Mesenchymal stem cell (in vitro differentiated cells and primary cell): Measurements from ENCODE around the gene HEPHL1.

Experiments used
- DNase-seq: peaks from one replicate; pipeline ENCODE4 v3.0.0-alpha.2; 2013
- H2AFZ ChIP-seq: one replicate; pipeline ENCODE4 v1.6.1; 2013; ENCODE audit warnings: low read depth, mild to moderate bottlenecking, control low read depth, inconsistent platforms, low read length, moderate library complexity
- H2AK5ac ChIP-seq: 2 replicates; pipeline ENCODE4 v1.6.1; 2013; ENCODE audit warnings: low read length, moderate library complexity, mild to moderate bottlenecking, inconsistent platforms; ENCODE audit not compliant: severe bottlenecking
- H2BK120ac ChIP-seq: one replicate; pipeline ENCODE4 v1.6.1; 2013; ENCODE audit warnings: low read depth, mild to moderate bottlenecking, inconsistent platforms, low read length, moderate library complexity
- H2BK12ac ChIP-seq, 2 experiments: one replicate each; pipeline ENCODE4 v1.6.1; 2013; ENCODE audit warnings: inconsistent platforms in 2 of 2, low read length in 2 of 2, mild to moderate bottlenecking in 2 of 2, moderate library complexity in 2 of 2, control low read depth in 1 of 2
- H2BK15ac ChIP-seq: one replicate; pipeline ENCODE4 v1.6.1; 2013; ENCODE audit warnings: mild to moderate bottlenecking, low read depth, inconsistent platforms; ENCODE audit not compliant: poor library complexity, severe bottlenecking
- H2BK5ac ChIP-seq: 2 replicates; pipeline ENCODE4 v1.6.1; 2013; ENCODE audit warnings: low read depth, mild to moderate bottlenecking, low read length, control low read depth, inconsistent platforms; ENCODE audit not compliant: poor library complexity, severe bottlenecking
- H3K14ac ChIP-seq, 2 experiments: one replicate each; pipeline ENCODE4 v1.6.1; 2013; ENCODE audit warnings: inconsistent platforms in 2 of 2, low read length in 2 of 2, control low read depth in 1 of 2, mild to moderate bottlenecking in 1 of 2, moderate library complexity in 1 of 2
- H3K18ac ChIP-seq, 2 experiments: one replicate each; pipeline ENCODE4 v1.6.1; 2013; ENCODE audit warnings: inconsistent platforms in 2 of 2, low read length in 2 of 2, control low read depth in 1 of 2, low read depth in 1 of 2, mild to moderate bottlenecking in 1 of 2
- H3K23ac ChIP-seq, 2 experiments: one replicate each; pipeline ENCODE4 v1.6.1; 2013; ENCODE audit warnings: inconsistent platforms in 2 of 2, low read length in 2 of 2, mild to moderate bottlenecking in 2 of 2, moderate library complexity in 2 of 2, control low read depth in 1 of 2
- H3K27ac ChIP-seq: 2 replicates; pipeline ENCODE4 v1.5.1; 2013; ENCODE audit warnings: mild to moderate bottlenecking, moderate library complexity, low read length, control low read depth, inconsistent platforms; ENCODE audit not compliant: poor library complexity, severe bottlenecking
- H3K27me3 ChIP-seq, 2 experiments: 2 replicates each; pipeline versions ENCODE4 v1.6.1 to v1.7.0; 2013; ENCODE audit warnings: low read length in 2 of 2, mild to moderate bottlenecking in 2 of 2, moderate library complexity in 2 of 2, control low read depth in 1 of 2, inconsistent platforms in 1 of 2; ENCODE audit not compliant: control insufficient read depth in 1 of 2, insufficient read depth in 1 of 2
- H3K36me3 ChIP-seq, 2 experiments: 2 replicates each; pipeline versions ENCODE4 v1.6.1 to v1.7.0; 2013; ENCODE audit warnings: low read length in 2 of 2, control low read depth in 1 of 2, inconsistent platforms in 1 of 2, low read depth in 1 of 2, mild to moderate bottlenecking in 1 of 2; ENCODE audit not compliant: insufficient read depth in 2 of 2, control insufficient read depth in 1 of 2
- H3K4ac ChIP-seq, 2 experiments: one replicate each; pipeline ENCODE4 v1.6.1; 2013; ENCODE audit warnings: inconsistent platforms in 2 of 2, low read length in 2 of 2, mild to moderate bottlenecking in 2 of 2, moderate library complexity in 2 of 2, control low read depth in 1 of 2, low read depth in 1 of 2
- H3K4me1 ChIP-seq: 2 replicates; pipeline ENCODE4 v1.6.1; 2013; ENCODE audit warnings: low read depth, low read length, control low read depth; ENCODE audit not compliant: control insufficient read depth, insufficient read depth
- H3K4me2 ChIP-seq: 2 replicates; pipeline ENCODE4 v1.6.1; 2013; ENCODE audit warnings: low read length, mild to moderate bottlenecking, inconsistent platforms; ENCODE audit not compliant: poor library complexity, severe bottlenecking
- H3K4me3 ChIP-seq, 2 experiments: 2 replicates each; pipeline versions ENCODE4 v1.5.1 to v1.7.0; 2013; ENCODE audit warnings: low read length in 2 of 2, mild to moderate bottlenecking in 2 of 2, control low read depth in 1 of 2, low read depth in 1 of 2; ENCODE audit not compliant: insufficient read depth in 1 of 2
- H3K79me1 ChIP-seq: replicated peaks from 2 replicates; pipeline ENCODE4 v1.6.1; 2013; ENCODE audit warnings: mild to moderate bottlenecking, control low read depth, low read length, inconsistent platforms; ENCODE audit not compliant: poor library complexity, severe bottlenecking
- H3K9ac ChIP-seq: 2 replicates; pipeline ENCODE4 v1.7.0; 2013; ENCODE audit warnings: mild to moderate bottlenecking, low read length, moderate library complexity
- H3K9me3 ChIP-seq: 2 replicates; pipeline ENCODE4 v1.7.0; 2013; ENCODE audit warnings: mild to moderate bottlenecking, low read length; ENCODE audit not compliant: control insufficient read depth
- H4K8ac ChIP-seq: one replicate; pipeline ENCODE4 v1.6.1; 2013; ENCODE audit warnings: inconsistent platforms, mild to moderate bottlenecking, low read length, moderate library complexity
- H4K91ac ChIP-seq: one replicate; pipeline ENCODE4 v1.6.1; 2013; ENCODE audit warnings: mild to moderate bottlenecking, low read length, inconsistent platforms
- WGBS: methylation state at CpG from one replicate; pipeline ENCODE4 v1.1.7; 2013; ENCODE audit warnings: mixed read lengths; 5-methylcytosine and 5-hydroxymethylcytosine counted together

The HEPHL1 gene

DNA sequence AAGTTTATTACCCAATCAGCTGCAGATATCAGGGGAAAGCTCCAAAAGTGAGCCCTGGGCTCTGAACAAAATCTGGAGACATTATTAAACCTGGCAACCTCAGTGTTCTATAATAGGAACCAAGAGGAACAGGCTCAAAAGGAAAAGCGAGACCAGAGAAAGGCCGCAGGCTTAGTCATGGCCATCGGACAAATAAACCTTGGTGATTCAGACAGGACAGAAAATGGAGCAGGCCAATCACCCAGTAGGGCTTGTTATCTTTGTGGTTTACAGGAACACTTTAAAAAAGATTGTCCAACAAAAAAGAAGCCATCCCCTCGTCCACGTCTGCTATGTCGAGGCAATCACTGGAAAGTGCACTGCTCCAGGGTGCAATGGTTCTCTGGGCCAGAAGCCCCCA is 99.8 kb downstream of the HEPHL1 start:
- Histone ChIP-seq H3K9ac (no peak overlapping the region), H3K36me3 (no peaks in the 10 kb centered on the region), H3K27ac (no peak overlapping the region), H3K23ac (no peak overlapping the region), H2BK120ac (no peak overlapping the region), H3K4me1 (no peaks in the 10 kb centered on the region), H3K4me2 (no peak overlapping the region), H2AFZ (no peak overlapping the region), H2BK5ac (no peak overlapping the region), H4K8ac (peak overlapping the region; percentile 35), H2BK15ac (no peak overlapping the region), H3K79me1 (peaks cover 2% of the 10 kb centered on the region), H3K27me3 (no peaks in the 10 kb centered on the region), H3K4ac (no peak overlapping the region), H3K4me3 (no peak overlapping the region), H4K91ac (no peak overlapping the region), H3K9me3 (no peaks in the 10 kb centered on the region), H2BK12ac (no peak overlapping the region), H2AK5ac (no peak overlapping the region), H3K14ac (no peak overlapping the region), H3K18ac (no peak overlapping the region)
- WGBS, result 52% methylated on average over 6 of the region's 6 CpGs
- peak; percentile 70 for DNase-seq

DNA sequence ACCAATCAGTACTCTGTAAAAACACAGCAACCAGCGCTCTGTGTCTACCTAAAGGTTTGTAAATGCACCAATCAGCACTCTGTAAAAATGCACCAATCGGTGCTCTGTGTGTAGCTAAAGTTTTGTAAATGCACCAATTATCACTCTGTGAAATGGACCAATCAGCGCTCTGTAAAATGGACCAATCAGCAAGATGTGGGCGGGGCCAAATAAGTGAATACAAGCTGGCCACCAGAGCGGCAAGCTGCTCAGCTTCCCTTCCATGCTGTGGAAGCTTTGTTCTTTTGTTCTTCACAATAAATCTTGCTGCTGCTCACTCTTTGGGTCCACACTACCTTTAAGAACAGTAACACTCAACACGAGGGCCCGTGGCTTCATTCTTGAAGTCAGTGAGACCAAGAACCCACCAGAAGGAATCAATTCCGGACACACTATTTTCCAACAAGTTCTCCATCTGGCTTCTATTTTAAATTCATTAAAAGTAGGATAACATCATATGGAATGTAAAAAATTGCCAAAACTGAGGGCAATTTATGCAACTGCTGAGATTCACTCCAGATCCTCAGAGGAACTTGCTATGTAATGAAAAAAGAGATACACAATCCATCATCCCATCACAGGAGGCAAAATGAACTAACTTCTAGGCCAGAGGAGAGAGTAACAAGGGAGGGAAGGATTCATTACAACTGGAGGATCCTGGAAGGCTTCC is 104.4 kb downstream of the HEPHL1 start:
- peaks cover 11% of the 10 kb centered on the region for H3K79me1 ChIP-seq
- H2BK12ac ChIP-seq, result no peak overlapping the region
- H3K4ac ChIP-seq, result no peak overlapping the region
- no peak overlapping the region for H2BK120ac ChIP-seq
- H3K4me2 ChIP-seq, result no peak overlapping the region
- H3K36me3 ChIP-seq, result no peaks in the 10 kb centered on the region
- no peak overlapping the region for H3K27ac ChIP-seq
- H2AK5ac ChIP-seq, result no peak overlapping the region
- H3K9ac ChIP-seq, result no peak overlapping the region
- peaks cover 11% of the 10 kb centered on the region for H3K4me1 ChIP-seq
- H2BK15ac ChIP-seq, result no peak overlapping the region
- no peaks in the 10 kb centered on the region for H3K27me3 ChIP-seq
- no peak overlapping the region for H4K8ac ChIP-seq
- no peak for DNase-seq
- H3K4me3 ChIP-seq, result no peak overlapping the region
- H3K14ac ChIP-seq, result no peak overlapping the region
- no peaks in the 10 kb centered on the region for H3K9me3 ChIP-seq
- 90% methylated on average over 7 of the region's 8 CpGs for WGBS
- no peak overlapping the region for H4K91ac ChIP-seq
- no peak overlapping the region for H3K23ac ChIP-seq
- H2AFZ ChIP-seq, result no peak overlapping the region
- H3K18ac ChIP-seq, result no peak overlapping the region
- H2BK5ac ChIP-seq, result no peak overlapping the region

DNA sequence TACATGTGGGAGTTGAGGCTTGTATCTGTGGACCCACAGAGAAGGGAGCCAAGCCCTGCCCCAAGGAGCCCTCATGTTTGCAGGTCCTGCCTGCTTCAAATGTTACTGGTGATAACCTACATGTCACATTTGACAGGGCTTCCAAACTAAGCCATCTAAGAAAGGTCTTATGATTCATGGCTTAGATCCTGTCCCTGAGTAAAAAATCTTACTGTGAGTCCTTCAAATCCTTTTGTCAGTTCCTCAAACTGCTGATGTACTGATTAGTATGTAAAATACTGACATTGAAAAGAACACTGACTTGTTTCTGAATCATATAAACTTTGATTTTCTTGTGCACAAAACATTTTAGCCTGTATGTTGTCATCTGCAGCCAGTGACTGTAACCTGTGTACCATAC is 106.5 kb downstream of the HEPHL1 start:
- Histone ChIP-seq H3K27ac (no peak overlapping the region), H2AFZ (peak overlapping the region; percentile 46), H3K36me3 (no peaks in the 10 kb centered on the region), H3K4me2 (peak overlapping the region; percentile 86), H2BK120ac (no peak overlapping the region), H2BK12ac (peak overlapping the region in 1 of 2 experiments; percentile 61), H3K18ac (peak overlapping the region in 1 of 2 experiments; percentile 58), H3K9ac (peak overlapping the region; percentile 91), H3K4ac (no peak overlapping the region), H4K8ac (no peak overlapping the region), H2BK5ac (no peak overlapping the region), H3K14ac (peak overlapping the region in 1 of 2 experiments; percentile 36), H4K91ac (peak overlapping the region; percentile 6), H3K9me3 (no peaks in the 10 kb centered on the region), H2AK5ac (no peak overlapping the region), H2BK15ac (no peak overlapping the region), H3K4me1 (peaks cover 20% of the 10 kb centered on the region), H3K23ac (no peak overlapping the region), H3K79me1 (peaks cover 11% of the 10 kb centered on the region), H3K27me3 (no peaks in the 10 kb centered on the region), H3K4me3 (peak overlapping the region in 1 of 2 experiments; percentile 96)
- no peak for DNase-seq

DNA sequence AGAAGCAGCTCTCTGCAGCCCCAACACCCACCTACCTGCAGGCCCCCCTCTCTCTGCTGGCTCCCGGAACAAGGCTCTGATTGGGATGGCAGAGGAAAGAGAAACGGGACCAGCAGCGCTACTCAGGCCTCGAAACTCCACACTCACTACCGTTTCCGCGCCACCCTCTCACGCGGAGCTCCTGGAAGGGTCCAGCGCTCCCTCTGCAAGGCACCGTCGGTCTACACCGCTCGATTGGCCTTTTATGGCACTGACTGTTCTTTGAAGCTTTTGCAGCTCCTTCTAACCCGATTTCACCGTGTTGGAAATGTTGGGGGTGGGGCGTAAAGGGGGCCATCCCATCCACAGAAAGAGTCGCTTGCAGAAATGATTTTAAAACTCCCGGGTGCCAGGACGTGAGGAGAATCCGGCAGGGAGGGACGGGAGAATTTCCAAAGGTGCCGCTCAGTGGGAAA is 107.2 kb downstream of the HEPHL1 start:
- under 1% methylated on average over 20 of the region's 23 CpGs for WGBS
- peak overlapping the region; percentile 41 for H4K8ac ChIP-seq
- H3K23ac ChIP-seq, result peak overlapping the region in 1 of 2 experiments; percentile 29
- H3K36me3 ChIP-seq, result no peaks in the 10 kb centered on the region
- peak overlapping the region; percentile 91 for H3K9ac ChIP-seq
- DNase-seq, result no peak
- peak overlapping the region in 1 of 2 experiments; percentile 94 for H3K14ac ChIP-seq
- no peaks in the 10 kb centered on the region for H3K27me3 ChIP-seq
- H2AK5ac ChIP-seq, result no peak overlapping the region
- H3K4ac ChIP-seq, result peak overlapping the region; percentile 57 to 85
- H2BK15ac ChIP-seq, result no peak overlapping the region
- H2BK5ac ChIP-seq, result peak overlapping the region; percentile 36
- peak overlapping the region; percentile 66 to 96 for H3K4me3 ChIP-seq
- H4K91ac ChIP-seq, result peak overlapping the region; percentile 36
- peak overlapping the region; percentile 32 for H2AFZ ChIP-seq
- peak overlapping the region; percentile 84 for H3K27ac ChIP-seq
- peak overlapping the region; percentile 93 to 99 for H3K18ac ChIP-seq
- peak overlapping the region; percentile 38 to 83 for H2BK12ac ChIP-seq
- H3K4me1 ChIP-seq, result peaks cover 23% of the 10 kb centered on the region
- peaks cover 11% of the 10 kb centered on the region for H3K79me1 ChIP-seq
- H3K4me2 ChIP-seq, result peak overlapping the region; percentile 86
- H3K9me3 ChIP-seq, result no peaks in the 10 kb centered on the region
- peak overlapping the region; percentile 86 for H2BK120ac ChIP-seq
